CD4-positive, alpha-beta T cell treated with Interleukin-15 for 1 hour (primary cell): ENCODE measurements around the gene ZNF440.
"Not testable (repeated sequence)": the region's sequence is repeated elsewhere in the genome, so short reads cannot be mapped to it uniquely, and the experiment has no call there.

ENCODE experiments used
- DNase-seq: peaks from one replicate; pipeline ENCODE4 v3.0.0-alpha.2; 2020

ZNF440 gene

DNA sequence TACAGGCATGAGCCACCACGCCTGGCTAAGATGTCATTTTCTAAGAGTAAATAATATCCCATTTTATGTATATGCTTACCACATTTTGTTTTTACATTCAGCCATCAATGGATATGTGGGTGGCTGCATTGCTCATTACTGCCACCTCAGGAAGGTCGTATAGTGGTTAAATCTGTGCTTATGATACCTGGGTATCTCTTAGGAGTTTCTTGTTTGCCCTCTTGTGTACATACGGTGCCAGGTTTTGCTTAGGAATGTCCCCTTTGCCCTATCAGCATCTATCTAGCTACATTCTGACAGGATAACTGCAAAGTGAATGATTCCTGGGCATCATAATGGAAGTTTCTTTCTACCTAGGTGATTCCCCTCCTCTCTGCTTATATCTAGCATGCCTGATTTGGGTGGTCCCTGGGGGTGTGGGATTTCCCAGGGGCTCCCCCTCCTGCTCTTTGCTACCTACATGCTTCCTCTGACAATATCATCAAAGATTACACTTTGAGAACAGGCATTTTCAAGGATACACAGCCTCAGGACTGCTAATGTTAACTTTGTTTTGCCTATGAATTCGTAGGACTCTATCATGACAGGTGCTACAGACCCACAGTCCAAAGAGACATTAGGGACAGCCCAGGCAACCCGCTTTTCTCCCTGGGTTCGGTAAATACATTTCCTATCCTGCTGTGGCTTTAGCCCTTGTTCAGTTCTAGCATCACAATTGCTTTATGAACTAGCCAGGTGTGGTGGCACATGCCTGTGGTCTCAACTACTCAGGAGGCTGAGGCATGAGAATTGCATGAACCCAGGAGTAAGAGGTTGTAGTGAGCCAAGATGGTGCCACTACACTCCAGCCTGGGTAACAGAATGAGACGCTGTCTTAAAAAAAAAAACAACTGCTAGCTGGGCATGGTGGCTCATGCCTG lies 15.1 kb downstream of the ZNF440 start:
- not testable (repeated sequence) for DNase-seq

DNA sequence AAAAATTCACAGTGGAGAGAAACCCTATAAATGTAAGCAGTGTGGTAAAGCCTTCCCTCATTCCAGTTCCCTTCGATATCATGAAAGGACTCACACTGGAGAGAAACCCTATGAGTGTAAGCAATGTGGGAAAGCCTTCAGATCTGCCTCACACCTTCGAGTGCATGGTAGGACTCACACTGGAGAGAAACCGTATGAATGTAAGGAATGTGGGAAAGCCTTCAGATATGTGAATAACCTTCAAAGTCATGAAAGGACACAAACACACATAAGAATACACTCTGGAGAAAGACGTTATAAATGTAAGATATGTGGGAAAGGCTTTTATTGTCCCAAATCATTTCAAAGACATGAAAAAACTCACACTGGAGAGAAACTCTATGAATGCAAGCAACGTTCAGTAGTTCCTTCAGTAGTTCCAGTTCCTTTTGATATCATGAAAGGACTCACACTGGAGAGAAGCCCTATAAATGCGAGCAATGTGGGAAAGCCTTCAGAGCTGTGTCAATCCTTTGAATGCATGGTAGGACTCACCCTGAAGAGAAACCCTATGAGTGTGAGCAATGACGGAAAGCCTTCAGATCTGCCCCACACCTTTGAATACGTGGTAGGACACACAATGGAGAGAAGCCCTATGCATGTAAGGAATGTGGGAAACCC lies 18.3 kb downstream of the ZNF440 start:
- no peak for DNase-seq

DNA sequence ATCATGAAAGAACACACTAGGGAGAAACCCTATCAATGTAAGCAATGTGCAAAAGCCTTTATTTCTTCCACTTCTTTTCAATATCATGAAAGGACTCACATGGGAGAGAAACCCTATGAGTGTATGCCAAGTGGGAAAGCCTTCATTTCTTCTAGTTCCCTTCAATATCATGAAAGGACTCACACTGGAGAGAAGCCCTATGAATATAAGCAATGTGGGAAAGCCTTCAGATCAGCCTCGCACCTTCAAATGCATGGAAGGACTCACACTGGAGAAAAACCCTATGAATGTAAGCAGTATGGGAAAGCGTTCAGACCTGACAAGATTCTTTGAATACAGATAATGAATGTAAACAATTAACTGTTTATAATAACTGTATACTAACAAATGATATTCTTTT lies 19.5 kb downstream of the ZNF440 start:
- DNase-seq = no peak

DNA sequence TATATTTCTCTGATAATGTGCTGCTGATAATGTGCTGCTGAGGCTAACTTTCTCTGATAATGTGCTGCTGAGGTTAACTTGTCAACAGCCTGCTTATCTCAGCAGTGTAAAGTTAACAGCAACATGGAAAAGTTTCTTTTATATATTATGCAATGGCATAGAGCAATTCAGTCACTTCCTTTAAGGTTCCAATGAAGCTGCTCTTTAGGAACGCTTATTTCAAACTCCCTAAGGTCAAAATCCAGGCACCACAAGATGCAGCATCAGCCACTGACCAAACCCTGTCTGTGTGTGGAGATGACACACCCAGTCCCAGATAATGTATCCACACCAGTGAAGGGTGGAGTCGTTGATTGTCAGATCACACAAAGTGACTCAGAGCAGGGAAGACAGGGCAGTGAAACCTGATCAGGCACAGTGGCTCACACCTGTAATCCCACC lies 21.6 kb downstream of the ZNF440 start:
- not testable (repeated sequence) for DNase-seq

DNA sequence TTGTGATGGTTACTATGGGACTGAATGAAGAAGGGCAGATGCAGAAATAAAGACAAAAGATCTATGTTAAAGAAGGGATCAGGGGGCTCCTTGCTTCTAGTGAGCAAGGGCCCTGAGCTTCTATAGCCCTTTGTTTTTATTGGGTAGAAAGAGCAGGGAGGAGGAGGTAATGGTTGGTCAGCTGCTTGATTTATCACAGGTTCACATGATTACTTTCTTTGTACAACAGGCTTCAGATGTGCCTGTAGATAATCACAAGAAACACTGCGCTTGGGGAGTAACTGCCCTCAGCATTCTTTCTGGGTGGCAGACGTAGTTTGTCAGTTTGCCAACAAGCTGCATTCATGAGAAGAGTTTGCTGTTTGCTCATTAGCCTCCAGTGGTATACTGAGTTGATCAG lies 29.6 kb downstream of the ZNF440 start:
- no peak for DNase-seq

DNA sequence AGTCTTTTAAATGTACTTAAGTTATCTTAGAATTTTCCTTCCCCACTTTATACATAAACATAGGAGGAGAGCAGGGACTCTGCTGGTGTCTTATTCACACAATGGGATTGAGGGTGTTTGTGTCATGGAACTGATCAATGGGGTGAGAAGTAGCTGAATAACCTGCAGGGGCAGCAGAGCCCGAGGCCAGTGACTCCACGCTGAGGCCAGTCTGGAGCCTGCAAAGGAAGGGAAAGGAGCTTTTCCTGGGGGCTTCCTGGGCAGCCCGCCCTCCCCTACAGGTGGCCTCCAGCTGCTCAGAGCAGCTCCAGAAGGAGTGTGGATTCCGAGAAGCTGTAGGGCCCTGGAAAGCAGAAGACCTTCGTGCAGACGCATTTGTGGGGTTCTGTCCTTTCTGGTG lies 33.5 kb downstream of the ZNF440 start:
- not testable (repeated sequence) for DNase-seq

DNA sequence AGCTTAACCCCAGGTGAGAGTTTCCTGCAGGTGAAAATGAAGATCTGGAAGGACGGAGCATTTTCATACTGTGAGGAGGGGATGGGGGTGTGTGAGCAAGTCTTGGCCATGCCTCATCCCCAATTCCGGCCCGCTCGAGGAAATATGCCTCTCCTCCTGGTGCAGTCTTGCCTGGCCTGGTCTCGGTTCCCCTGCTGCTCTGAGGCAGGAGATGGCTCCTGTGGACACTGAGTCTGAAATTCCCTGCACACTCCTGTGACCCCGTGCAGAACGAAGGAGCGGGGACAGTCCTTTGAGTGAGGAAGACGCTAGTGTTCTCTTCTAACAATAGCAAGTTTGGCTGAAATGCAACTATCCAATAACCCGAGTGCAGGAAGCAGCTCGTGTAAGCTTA lies 34.1 kb downstream of the ZNF440 start:
- no peak for DNase-seq

DNA sequence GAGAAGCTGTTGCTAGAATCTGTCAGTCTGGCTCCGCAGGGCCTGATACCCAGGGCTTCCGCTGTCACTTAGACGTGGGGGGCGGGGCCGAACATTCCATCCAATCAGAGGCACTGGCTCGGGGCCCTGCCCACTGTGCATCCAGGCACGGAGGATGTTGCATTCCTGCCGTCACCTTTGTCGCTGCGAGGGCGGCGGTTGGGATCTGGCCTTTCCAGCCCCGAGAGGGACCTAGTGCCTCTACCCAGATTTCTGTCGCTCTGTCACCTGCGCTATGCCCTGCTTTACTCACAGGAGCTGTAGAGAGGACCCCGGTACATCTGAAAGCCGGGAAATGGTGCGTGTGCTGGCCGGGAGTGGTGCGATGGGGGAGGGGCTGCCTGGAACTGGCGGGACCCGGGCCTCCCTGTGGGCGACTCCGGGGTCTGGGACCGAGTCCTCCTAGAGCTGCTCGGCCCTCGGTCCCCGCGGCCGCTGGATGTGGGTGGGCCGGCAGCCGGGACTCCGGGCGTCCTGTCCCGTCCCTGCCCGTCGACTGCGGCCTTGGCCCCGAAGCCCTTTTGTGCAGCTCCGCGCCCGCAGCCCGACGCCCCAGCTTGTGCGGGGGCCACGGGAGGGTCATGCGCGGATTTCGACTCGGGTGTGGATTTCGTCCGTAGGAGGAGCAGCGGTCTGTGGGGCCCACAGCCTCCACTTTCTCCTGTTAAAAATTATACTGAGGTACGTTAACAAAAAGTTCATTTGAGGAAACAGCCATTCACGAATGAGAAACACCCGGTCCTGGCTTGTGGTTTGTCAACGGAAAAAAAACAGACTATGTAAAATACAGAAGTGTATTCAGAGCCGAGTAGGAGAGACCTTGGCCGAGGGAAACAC lies 34.8 kb downstream of the ZNF440 start, which contains the start of gene ZNF439:
ZNF439 (plus strand) TSS at position 133 of the 876 bp plus-strand sequence; CDS start at position 275, 142 bp downstream.
- DNase-seq = peak; percentile 88

DNA sequence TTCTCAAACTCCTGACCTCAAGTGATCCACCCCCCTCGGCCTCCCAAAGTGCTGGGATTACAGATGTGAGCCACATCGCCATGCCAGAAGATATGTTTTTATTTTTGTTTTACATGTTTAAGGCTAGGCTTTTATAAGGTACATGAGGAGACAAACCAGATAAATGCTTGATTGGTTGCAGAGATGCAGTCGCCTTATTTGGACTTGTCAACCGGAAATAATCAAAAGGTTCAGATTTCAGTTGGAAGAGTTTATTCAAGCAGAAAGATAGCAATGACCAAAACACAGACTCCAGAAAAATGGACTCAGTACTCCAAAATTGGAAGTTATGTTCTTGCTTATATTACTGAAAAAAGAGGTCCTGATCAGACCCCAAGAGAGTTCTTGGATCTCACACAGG lies 36.2 kb downstream of the ZNF440 start:
- DNase-seq = not testable (repeated sequence)

DNA sequence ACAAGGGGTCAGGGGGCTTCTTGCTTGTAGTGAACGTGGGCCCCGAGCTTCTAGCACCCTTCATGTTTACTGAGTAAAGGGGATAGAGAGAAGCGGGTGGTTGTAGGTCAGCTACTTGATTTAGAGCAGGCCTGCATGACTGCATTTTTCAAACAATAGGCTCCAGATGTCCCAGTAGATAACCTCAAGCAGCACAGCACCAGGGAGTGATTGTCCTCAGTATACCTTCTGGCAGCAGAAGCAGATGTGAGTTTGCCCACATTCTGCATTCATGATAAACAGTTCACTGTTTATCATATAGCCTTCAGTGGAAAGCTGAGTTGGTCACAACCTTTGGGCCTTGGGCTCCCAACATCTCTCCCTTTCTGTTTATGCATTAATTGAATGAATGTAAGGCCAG lies 39.3 kb downstream of the ZNF440 start:
- DNase-seq = no peak

DNA sequence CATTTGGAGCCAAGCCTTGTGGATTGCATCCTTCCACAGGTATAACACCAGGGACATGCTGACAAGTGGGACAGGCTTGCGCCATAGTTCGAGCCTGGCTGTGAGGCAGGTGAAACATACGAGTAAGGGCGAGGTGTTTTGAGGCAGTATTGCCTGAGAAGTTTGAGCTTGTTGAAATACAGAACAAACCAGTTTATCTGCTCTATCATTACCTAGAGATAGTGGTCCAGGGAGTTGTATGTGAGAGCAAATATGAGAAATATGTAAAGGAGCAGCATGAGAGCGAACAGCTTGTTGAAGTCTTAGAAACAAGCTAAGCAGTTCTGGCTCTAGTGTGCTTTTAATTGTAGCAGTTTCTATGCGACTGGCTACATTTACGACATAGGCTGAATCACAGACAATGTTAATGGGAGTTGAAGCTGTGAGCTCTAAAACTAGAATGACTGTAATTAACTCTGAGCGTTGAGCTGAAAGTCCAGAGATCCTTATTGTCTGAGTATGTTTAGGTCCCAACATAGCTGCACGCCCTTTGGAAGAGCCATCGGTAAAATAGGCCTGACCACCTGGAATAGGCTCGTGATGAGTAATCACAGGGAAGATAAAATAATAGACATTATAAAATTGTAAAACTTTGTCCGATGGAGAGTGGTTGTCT lies 42.6 kb downstream of the ZNF440 start:
- DNase-seq = no peak

DNA sequence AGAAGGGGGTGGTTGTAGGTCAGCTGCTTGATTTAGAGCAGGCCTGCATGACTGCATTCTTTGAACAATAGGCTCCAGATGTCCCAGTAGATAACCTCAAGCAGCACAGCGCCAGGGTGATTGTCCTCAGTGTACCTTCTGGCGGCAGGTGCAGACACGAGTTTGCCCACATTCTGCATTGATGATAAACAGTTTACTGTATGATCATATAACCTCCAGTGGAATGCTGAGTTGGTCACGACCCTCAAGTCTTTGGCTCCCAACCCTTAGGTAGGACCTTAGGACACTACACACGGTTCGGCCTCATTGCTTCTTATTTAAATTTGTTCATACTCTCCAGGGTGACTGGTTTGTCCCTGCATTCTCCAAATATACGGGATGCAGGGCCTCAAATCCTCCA lies 46.6 kb downstream of the ZNF440 start:
- DNase-seq = no peak

DNA sequence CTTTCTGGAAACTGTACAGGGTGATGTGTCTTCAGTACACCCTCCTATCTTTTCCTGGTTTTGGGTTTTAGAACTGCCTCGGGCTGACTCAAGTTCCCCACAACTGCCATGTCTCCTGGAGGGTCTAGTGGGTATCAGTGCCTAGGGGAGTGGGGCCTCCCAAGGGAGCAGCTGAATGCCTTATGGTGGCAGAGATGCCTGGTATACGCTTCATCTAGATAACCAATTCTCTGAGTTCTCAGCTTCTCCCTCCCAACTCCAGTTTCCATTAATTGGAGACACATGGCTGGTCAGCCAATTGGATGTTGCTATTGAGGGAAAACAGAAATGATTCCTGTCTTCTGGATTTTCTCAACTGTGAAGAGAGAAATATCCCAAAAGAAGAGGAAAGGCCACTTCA lies 47.2 kb downstream of the ZNF440 start:
- DNase-seq = no peak

DNA sequence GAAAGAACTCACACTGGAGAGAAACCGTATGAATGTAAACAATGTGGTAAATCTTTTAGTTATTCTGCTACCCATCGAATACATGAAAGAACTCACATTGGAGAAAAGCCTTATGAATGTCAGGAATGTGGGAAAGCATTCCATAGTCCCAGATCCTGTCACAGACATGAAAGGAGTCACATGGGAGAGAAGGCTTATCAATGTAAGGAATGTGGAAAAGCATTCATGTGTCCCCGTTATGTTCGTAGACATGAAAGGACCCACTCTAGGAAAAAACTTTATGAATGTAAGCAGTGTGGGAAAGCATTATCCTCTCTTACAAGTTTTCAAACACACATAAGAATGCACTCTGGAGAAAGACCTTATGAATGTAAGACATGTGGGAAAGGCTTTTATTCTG lies 53.7 kb downstream of the ZNF440 start:
- DNase-seq = not testable (repeated sequence)

DNA sequence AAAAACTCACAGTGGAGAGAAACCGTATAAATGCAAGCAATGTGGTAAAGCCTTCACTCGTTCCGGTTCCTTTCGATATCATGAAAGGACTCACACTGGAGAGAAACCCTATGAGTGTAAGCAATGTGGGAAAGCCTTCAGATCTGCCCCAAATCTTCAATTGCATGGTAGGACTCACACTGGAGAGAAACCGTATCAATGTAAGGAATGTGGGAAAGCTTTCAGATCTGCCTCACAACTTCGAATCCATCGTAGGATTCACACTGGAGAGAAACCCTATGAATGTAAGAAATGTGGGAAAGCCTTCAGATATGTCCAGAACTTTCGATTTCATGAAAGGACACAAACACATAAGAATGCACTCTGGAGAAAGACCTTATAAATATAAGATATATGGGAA lies 54.1 kb downstream of the ZNF440 start:
- no peak for DNase-seq

DNA sequence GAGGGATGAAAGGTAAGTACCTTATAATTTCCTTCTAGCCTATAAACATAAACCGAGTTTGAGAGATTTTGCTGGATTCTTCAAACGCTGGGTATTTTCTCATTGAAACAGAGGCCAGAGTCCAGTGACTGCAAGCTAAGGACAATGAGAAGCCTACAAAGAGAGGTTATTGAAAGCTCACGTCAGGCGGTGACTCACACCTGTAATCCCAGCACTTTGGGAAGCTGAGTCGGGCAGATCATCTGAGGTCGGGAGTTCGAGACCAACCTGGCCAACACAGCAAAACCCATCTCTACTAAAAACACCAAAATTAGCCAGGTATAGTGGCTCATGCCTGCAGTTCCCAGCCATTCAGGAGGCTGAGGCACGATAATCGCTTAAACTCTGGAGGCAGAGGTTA lies 58.6 kb downstream of the ZNF440 start:
- no peak for DNase-seq

DNA sequence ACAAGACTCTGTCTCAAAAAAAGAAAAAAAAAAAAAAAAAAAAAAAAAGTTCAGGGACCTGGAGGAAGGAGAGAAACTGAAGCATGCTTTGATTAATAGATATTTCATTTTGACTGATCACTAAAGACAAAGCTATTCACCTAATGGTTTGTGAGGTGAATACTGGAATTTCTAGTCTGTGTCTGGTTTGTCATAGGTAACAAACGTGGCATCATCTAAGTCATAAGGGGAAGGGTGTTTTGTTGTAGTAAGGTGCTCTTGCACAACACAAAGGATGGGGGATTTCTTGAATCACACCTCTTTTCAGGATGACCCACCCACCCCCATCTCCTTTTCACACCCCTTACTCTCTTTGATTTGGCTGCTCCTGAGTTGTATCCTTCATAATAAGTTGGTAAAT lies 59.7 kb downstream of the ZNF440 start:
- DNase-seq = no peak

DNA sequence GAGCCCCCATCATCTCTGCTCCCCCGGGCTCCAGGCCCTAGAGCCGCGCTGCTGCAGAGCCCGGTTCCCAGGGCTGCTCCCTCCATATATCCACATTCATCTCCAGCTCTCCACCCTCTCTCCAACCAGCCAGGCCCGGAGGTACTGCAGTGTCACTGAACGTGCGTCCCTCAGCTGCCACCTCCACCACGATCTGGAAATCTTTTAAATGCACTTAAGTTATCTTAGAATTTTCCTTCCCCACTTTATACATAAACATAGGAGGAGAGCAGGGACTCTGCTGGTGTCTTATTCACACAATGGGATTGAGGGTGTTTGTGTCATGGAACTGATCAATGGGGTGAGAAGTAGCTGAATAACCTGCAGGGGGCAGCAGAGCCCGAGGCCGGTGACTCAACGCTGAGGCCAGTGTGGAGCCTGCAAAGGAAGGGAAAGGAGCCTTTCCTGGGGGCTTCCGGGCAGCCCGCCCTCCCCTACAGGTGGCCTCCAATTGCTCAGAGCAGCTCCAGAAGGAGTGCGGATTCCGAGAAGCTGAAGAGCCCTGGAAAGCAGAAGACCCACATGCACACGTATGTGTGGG lies 65.7 kb downstream of the ZNF440 start:
- DNase-seq = peak; percentile 18

DNA sequence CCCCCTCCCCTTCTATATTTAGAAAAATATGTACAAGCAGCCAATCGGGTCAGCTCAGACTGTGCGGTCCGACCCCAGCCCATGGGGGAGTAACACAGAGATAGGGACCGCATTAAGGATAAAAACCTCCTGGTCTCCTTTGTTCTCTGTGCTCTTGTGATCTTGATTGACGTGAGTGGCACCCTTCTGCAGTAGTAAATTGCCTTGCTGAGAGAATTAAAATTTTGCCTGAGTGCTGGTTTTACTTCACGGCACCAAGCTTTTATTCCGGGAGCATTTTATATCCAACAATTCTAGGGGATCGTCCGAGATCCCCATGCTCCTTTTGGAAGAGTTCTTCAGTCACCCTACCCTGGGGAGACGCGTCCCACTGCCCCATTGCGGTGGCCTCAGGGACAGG lies 66.5 kb downstream of the ZNF440 start:
- DNase-seq = no peak

DNA sequence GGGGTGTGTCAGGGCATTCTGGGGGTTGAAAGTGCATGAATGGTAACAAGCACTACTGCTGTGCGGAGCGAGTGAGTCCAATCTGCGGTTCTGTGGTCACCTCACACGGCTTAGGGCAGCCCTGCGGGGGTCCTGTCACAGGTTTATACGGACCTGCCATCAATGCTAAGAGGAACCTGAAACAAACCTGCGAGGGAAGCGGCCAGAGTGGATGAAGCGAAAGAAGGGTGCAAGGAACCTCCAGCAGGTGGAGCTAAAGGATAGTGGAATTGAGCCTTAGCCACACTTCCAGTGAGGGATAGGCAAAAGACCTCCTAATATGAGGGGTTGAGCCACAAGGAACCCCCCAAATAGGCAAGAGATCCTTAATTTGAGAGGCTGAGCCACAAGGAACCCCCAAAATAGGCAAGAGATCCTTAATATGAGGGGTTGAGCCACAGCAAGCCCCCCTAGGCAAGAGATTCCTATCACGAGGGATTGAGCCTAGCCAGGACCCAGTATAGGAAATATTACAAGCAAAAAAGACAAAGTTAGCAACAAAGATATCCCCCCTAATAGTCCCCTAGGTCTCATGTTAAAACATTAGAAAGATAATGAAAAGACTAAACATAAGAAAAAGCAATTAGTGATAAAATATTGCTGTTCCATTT lies 67.2 kb downstream of the ZNF440 start:
- peak; percentile 59 for DNase-seq

DNA sequence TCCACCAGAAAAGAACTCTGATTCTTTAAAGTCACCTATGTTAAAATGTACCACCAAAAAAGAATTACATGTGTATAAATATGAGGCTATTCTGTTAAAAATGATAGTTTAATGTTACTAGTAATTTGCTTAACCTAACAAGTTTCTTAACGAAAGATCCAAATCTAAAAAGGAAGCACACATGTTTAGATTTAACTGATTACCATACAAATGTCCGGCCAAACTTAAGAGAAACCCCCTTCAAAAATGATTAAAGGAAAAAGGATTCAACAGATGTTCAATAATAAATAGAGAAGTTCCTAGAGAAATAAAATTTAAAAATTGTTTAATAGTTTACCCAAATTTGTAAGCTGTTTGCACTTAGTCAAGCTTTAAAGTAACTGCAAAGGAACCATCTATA lies 68.5 kb downstream of the ZNF440 start:
- no peak for DNase-seq
